K562 (cell line): ENCODE data around the gene HS3ST2. TPM values are rescaled to one million over a fixed set of nuclear protein-coding genes. Genes with fewer than 3 reads are reported as not detected.

ENCODE experiments used
- COPS2 ChIP-seq: fragments of 450-650 bp; conservative IDR thresholded peaks from 2 replicates; pipeline ENCODE4 v1.6.1; 2016; ENCODE audit warnings: mild to moderate bottlenecking, moderate library complexity
- CREB1 ChIP-seq, 2 experiments: sonication (generic) in 1 of 2; formaldehyde crosslinking in 1 of 2; IDR thresholded peaks; 2 replicates each; pipeline versions ENCODE4 v1.6.1 to v1.8.0; 2012 to 2022; ENCODE audit warnings: inconsistent platforms in 1 of 2, mild to moderate bottlenecking in 1 of 2, missing genetic modification reagents in 1 of 2, moderate library complexity in 1 of 2
- CREB3L1 ChIP-seq: fragments of 450-650 bp; IDR thresholded peaks from 2 replicates; pipeline ENCODE4 v1.6.1; 2014; ENCODE audit warnings: low read depth, mild to moderate bottlenecking, moderate library complexity, borderline replicate concordance
- DPF2 ChIP-seq: fragments of 450-650 bp; IDR thresholded peaks from 2 replicates; pipeline ENCODE4 v1.6.1; 2016
- FOXM1 ChIP-seq, 2 experiments: fragments of 450-650 bp in 1 of 2; sonication (generic) in 1 of 2; formaldehyde crosslinking in 1 of 2; IDR thresholded peaks; 2 replicates each; pipeline versions ENCODE4 v1.6.1 to v1.9.0; 2017 to 2022; ENCODE audit warnings: low read depth in 2 of 2, mild to moderate bottlenecking in 2 of 2, missing genetic modification reagents in 1 of 2, moderate library complexity in 1 of 2
- GTF2A2 ChIP-seq: IDR thresholded peaks from 2 replicates; pipeline ENCODE4 v1.6.1; 2016; ENCODE audit warnings: mild to moderate bottlenecking, missing genetic modification characterization, missing compliant biosample characterization
- HDAC2 ChIP-seq: fragments of 450-650 bp; IDR thresholded peaks from 2 replicates; pipeline ENCODE4 v1.6.1; 2016; ENCODE audit warnings: mild to moderate bottlenecking
- HIVEP1 ChIP-seq: fragments of 250-450 bp; sonication (Bioruptor Pico); IDR thresholded peaks from 2 replicates; pipeline ENCODE4 v1.4.0; 2020; ENCODE audit warnings: mild to moderate bottlenecking
- KAT2B ChIP-seq: IDR thresholded peaks from one replicate; pipeline ENCODE4 v1.6.1; 2012; ENCODE audit warnings: low read depth, mild to moderate bottlenecking, control low read depth, inconsistent platforms, low read length, moderate library complexity
- NEUROD1 ChIP-seq: fragments of 150-350 bp; IDR thresholded peaks from 2 replicates; pipeline ENCODE4 v1.6.1; 2014; ENCODE audit warnings: borderline replicate concordance, low read length, low read depth; ENCODE audit not compliant: partially characterized antibody
- POU5F1 ChIP-seq: fragments of 150-350 bp; IDR thresholded peaks from 2 replicates; pipeline ENCODE4 v1.6.1; 2014; ENCODE audit warnings: borderline replicate concordance, low read length, low read depth, mild to moderate bottlenecking; ENCODE audit not compliant: partially characterized antibody
- PRPF4 ChIP-seq: fragments of 200-400 bp; formaldehyde crosslinking; IDR thresholded peaks from one replicate; pipeline ENCODE4 v1.6.1; 2017; ENCODE audit warnings: low read length, low read depth, mild to moderate bottlenecking; ENCODE audit not compliant: insufficient read depth, poor library complexity, severe bottlenecking
- SAFB ChIP-seq: fragments of 200-400 bp; formaldehyde crosslinking; IDR thresholded peaks from 2 replicates; pipeline ENCODE4 v1.6.1; 2017; ENCODE audit warnings: low read depth, low read length, borderline replicate concordance
- SIN3B ChIP-seq: fragments of 450-650 bp; IDR thresholded peaks from 2 replicates; pipeline ENCODE4 v1.6.1; 2017; ENCODE audit warnings: low read depth, mild to moderate bottlenecking, moderate library complexity
- SMC3 ChIP-seq: conservative IDR thresholded peaks from 2 replicates; pipeline ENCODE4 v1.6.1; 2011; ENCODE audit warnings: low read depth, low read length, improper control_type of control experiment; ENCODE audit not compliant: insufficient read depth
- THRB ChIP-seq: fragments of 450-650 bp; formaldehyde crosslinking; conservative IDR thresholded peaks from 2 replicates; pipeline ENCODE4 v1.4.0; 2022; ENCODE audit warnings: mild to moderate bottlenecking, missing genetic modification characterization
- TSHZ1 ChIP-seq: fragments of 250-450 bp; sonication (Bioruptor Pico); IDR thresholded peaks from 2 replicates; pipeline ENCODE4 v1.4.0; 2020; ENCODE audit warnings: mild to moderate bottlenecking, moderate library complexity
- WHSC1 ChIP-seq: IDR thresholded peaks from one replicate; pipeline ENCODE4 v1.6.1; 2012; ENCODE audit warnings: low read length, control low read depth, inconsistent platforms
- ZFP36 ChIP-seq: fragments of 150-350 bp; IDR thresholded peaks from 2 replicates; pipeline ENCODE4 v1.6.1; 2018; ENCODE audit warnings: low read length, low read depth; ENCODE audit not compliant: partially characterized antibody
- ZNF12 ChIP-seq: sonication (generic); formaldehyde crosslinking; IDR thresholded peaks from 2 replicates; pipeline ENCODE4 v1.4.0; 2020; ENCODE audit warnings: mild to moderate bottlenecking, missing genetic modification reagents
- ZNF668 ChIP-seq: fragments of 250-450 bp; sonication (Bioruptor Pico); IDR thresholded peaks from 2 replicates; pipeline ENCODE4 v1.8.0; 2022; ENCODE audit warnings: mild to moderate bottlenecking, inconsistent platforms
- ZNF707 ChIP-seq: fragments of 250-450 bp; sonication (Bioruptor Pico); conservative IDR thresholded peaks from 2 replicates; pipeline ENCODE4 v1.8.0; 2022; ENCODE audit warnings: inconsistent platforms, mild to moderate bottlenecking, moderate library complexity
- polyA plus RNA-seq, 8 experiments: library from polyadenylated mRNA; depleted of rRNA in 4 of 8; stranded (reverse) in 5 of 8; unstranded in 3 of 8; fragments of >200 nt; fragmentation: Nextera tagmentation in 2 of 8; fragmentation: Illumina TruSeq in 1 of 8; extraction: Ambion mirVana in 2 of 8; extraction: Trizol in 1 of 8; gene quantifications; 2 replicates each; pipeline versions ENCODE4 v1.2.1 to v1.2.3, GENCODE V29; 2011 to 2014; ENCODE audit warnings: inconsistent platforms in 1 of 8, missing spikeins in 1 of 8
- total RNA-seq, 7 experiments: library from RNA; depleted of rRNA in 6 of 7; stranded (reverse); fragments of >200 nt in 6 of 7; fragmentation: Illumina TruSeq in 2 of 7; extraction: Trizol in 2 of 7; gene quantifications; 2 replicates each; pipeline versions ENCODE4 v1.2.1 to v1.2.3, GENCODE V29; 2011 to 2021; ENCODE audit warnings: low replicate concordance in 1 of 7

Gene HS3ST2
- total and polyA plus RNA-seq, 9 of the 15 experiments (the other 6 are each of a cell fraction or from before 2014, with no cell fraction given): not detected

- TF ChIP-seq ZNF707 (CRISPR knock-in tag) (no peak), SIN3B (no peak), KAT2B (no peak), WHSC1 (no peak), THRB (CRISPR knock-in tag) (no peak), PRPF4 (no peak), GTF2A2 (no peak), HIVEP1 (CRISPR knock-in tag) (no peak), ZNF12 (CRISPR knock-in tag) (no peak), DPF2 (0 out of 2 replicates have a peak, but pooled peaks have one; percentile 53), CREB1 (IDR thresholded peaks at IDR 0.05) (no peak), CREB1 (CRISPR knock-in tag; IDR thresholded peaks at IDR 0.05) (no peak), ZFP36 (peak; percentile 34), SAFB (no peak), HDAC2 (peak; percentile 94), TSHZ1 (CRISPR knock-in tag) (no peak), NEUROD1 (peak; percentile 28), CREB3L1 (peak; percentile 96), SMC3 (peak; percentile 72), COPS2 (no peak), POU5F1 (no peak), FOXM1 (IDR thresholded peaks at IDR 0.05; ENCODE audit: low read depth) (peak; percentile 12; the same call in 1 of the 2 replicates), FOXM1 (CRISPR knock-in tag; IDR thresholded peaks at IDR 0.05; ENCODE audit: low read depth) (no peak), ZNF668 (no peak)
Measured at GRCh38 chr16:22948603-22949368, 134.8 kb downstream of the HS3ST2 start (continued).
